Heart left ventricle (tissue), 16 donors: ENCODE data around the gene ALG6. TPM values are rescaled to one million over a fixed set of nuclear protein-coding genes. Genes with fewer than 3 reads are reported as not detected.

Experiments
- ATAC-seq, 4 donors: fragments of 200-7000 bp; cut with Tn5 transposase; one replicate each; pipeline ENCODE4 v1.9.1; 2020 to 2022; ENCODE audit warnings: moderate library complexity in 4 of 4, mild to moderate bottlenecking in 3 of 4, moderate number of reproducible peaks in 1 of 4
- DNase-seq, 5 donors: peaks; one replicate each; pipeline ENCODE4 v3.0.0-alpha.2; 2020
- H3K27ac ChIP-seq, 12 donors: fragments of 200-600 bp; sonication (generic) in 4 of 12; one replicate each; pipeline versions ENCODE4 v1.5.0 to v1.8.0; 2016 to 2022; ENCODE audit warnings: mild to moderate bottlenecking in 2 of 12
- H3K27me3 ChIP-seq, 9 donors: fragments of 200-600 bp; sonication (generic) in 2 of 9; one replicate each; pipeline versions ENCODE4 v1.5.1 to v1.8.0; 2016 to 2022; ENCODE audit warnings: mild to moderate bottlenecking in 3 of 9
- H3K36me3 ChIP-seq, 9 donors: fragments of 200-600 bp; sonication (generic) in 2 of 9; one replicate each; pipeline versions ENCODE4 v1.5.0 to v1.8.0; 2018 to 2022; ENCODE audit warnings: mild to moderate bottlenecking in 2 of 9
- H3K4me1 ChIP-seq, 12 donors: fragments of 200-600 bp; sonication (generic) in 4 of 12; one replicate each; pipeline versions ENCODE4 v1.5.0 to v1.8.0; 2016 to 2022; ENCODE audit warnings: mild to moderate bottlenecking in 3 of 12
- H3K4me3 ChIP-seq, 12 donors: fragments of 200-600 bp; sonication (generic) in 4 of 12; one replicate each; pipeline versions ENCODE4 v1.5.0 to v1.8.0; 2017 to 2022; ENCODE audit warnings: mild to moderate bottlenecking in 9 of 12, moderate library complexity in 4 of 12
- H3K9me3 ChIP-seq, 12 donors: fragments of 200-600 bp; sonication (generic) in 4 of 12; one replicate each; pipeline versions ENCODE4 v1.5.0 to v1.8.0; 2016 to 2022; ENCODE audit warnings: mild to moderate bottlenecking in 1 of 12
- POLR2A ChIP-seq, 2 donors: fragments of 450-650 bp; IDR thresholded peaks; one replicate each; pipeline ENCODE4 v1.6.1; 2017; ENCODE audit warnings: antibody characterized with exemption in 2 of 2, mild to moderate bottlenecking in 2 of 2, moderate library complexity in 2 of 2
- WGBS, 4 donors: extraction: QIAGEN DNeasy Blood & Tissue Kit in 2 of 4; methylation state at CpG; one replicate each; pipeline versions ENCODE4 v1.1.5 to v1.1.7; 2013 to 2018; 5-methylcytosine and 5-hydroxymethylcytosine counted together
- intact Hi-C, 10 donors: fragments of 100-400 bp; cut with DNase I; formaldehyde crosslinking; loops; one replicate each; pipeline versions ENCODE4 v1.11.1 to v1.14.2; 2022
- polyA plus RNA-seq, 2 donors: library from polyadenylated mRNA; stranded (reverse); fragments of 200-250 nt; gene quantifications; one replicate each; pipeline ENCODE4 v1.2.3, GENCODE V29; 2013
- total RNA-seq, 9 donors: library from RNA; depleted of rRNA in 2 of 9; stranded (reverse); fragments of >200 nt in 2 of 9; fragmentation: NEBNext Ultra II Directional in 3 of 9; extraction: Animal tissue kit (Norgen Biotek cat#: 25700) in 3 of 9; gene quantifications; one replicate each; pipeline versions ENCODE4 v1.1.0 to v1.2.4, GENCODE V29; 2016 to 2023
- TF ChIP-seq, protein P1 (sequence below), 12 donors: fragments of 200-600 bp; sonication (generic) in 4 of 12; IDR thresholded peaks; one replicate each; pipeline versions ENCODE4 v1.5.0 to v1.8.0; 2018 to 2022; ENCODE audit warnings: antibody characterized with exemption in 12 of 12, mild to moderate bottlenecking in 5 of 12
- donor health status: ischemic (EF 13 %, LVEDD 7.1; RV severe dilation, severe dysfunction).
- donor health status: healthy with polysubstance abuse.
- donor health status: DM: no; HTN: yes; CAD: no.
- donor health status: DM: no; HTN: no; CAD: no.
- donor health status: ischemic (EF 25% LVEDD 6.9; RV normal size, moderate dysfunction).
- donor health status: ischemic (EF 25% LVEDD 5.7; RV mildly dilated, moderate dysfunction).
- donor health status: healthy.
- donor health status: DM: yes; HTN: yes; CAD: no.
- donor health status: ischemic (EF 35%, LVEDD 5.7; RV mildly dilated, moderate dysfunction).
- donor health status: nonischemic (EF 11% LVEDD 7.7; RV severe dilation, severe dysfunction).
- donor health status: DM: yes; HTN: yes; CAD: no.
- donor health status: PGD.
- donor health status: ischemic (EF 29% LVEDD 5.4; RV normal size, mild dysfunction).
- donor health status: nonischemic (EF 23%, LVEDD 6.1; RV moderate dilation, normal function).

ALG6 gene
- total and polyA plus RNA-seq, 11 donors: 3.0 to 7.6 (median 4.3) TPM

DNA sequence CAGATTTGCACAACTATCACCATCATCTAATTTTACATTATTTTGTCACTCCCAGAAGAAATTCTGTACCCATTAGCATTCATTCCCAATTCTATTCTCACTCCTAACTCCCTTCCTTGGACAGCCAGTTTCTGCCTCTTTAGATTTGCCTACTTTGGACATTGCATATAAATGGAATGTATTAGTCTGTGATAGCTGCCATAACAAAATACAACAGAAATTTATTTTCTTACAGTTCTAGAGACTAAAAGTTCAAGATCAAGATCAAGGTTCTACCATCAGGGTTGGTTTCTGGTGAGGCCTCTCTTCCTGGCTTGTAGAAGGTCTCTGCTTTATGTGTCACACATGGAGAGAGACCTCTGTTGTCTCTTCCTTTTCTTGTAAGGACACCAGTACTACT, 61.9 kb downstream of the ALG6 start:
- ATAC-seq: no peak
- Histone ChIP-seq H3K4me3 (no peak overlapping the region), H3K9me3 (peaks cover 0 to 25% (median 10%) of the 10 kb centered on the region in 12 donors), H3K4me1 (no peaks in the 10 kb centered on the region), H3K36me3 (peaks cover 0 to 31% (median 10%) of the 10 kb centered on the region in 9 donors), H3K27me3 (no peaks in the 10 kb centered on the region), H3K27ac (no peak overlapping the region)
- TF ChIP-seq, protein P1, sequence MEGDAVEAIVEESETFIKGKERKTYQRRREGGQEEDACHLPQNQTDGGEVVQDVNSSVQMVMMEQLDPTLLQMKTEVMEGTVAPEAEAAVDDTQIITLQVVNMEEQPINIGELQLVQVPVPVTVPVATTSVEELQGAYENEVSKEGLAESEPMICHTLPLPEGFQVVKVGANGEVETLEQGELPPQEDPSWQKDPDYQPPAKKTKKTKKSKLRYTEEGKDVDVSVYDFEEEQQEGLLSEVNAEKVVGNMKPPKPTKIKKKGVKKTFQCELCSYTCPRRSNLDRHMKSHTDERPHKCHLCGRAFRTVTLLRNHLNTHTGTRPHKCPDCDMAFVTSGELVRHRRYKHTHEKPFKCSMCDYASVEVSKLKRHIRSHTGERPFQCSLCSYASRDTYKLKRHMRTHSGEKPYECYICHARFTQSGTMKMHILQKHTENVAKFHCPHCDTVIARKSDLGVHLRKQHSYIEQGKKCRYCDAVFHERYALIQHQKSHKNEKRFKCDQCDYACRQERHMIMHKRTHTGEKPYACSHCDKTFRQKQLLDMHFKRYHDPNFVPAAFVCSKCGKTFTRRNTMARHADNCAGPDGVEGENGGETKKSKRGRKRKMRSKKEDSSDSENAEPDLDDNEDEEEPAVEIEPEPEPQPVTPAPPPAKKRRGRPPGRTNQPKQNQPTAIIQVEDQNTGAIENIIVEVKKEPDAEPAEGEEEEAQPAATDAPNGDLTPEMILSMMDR (IDR thresholded peaks at IDR 0.05): no peak
- no peak for TF ChIP-seq POLR2A (IDR thresholded peaks at IDR 0.05)
- DNase-seq: no peak
- intact Hi-C loops: no loop called here

DNA sequence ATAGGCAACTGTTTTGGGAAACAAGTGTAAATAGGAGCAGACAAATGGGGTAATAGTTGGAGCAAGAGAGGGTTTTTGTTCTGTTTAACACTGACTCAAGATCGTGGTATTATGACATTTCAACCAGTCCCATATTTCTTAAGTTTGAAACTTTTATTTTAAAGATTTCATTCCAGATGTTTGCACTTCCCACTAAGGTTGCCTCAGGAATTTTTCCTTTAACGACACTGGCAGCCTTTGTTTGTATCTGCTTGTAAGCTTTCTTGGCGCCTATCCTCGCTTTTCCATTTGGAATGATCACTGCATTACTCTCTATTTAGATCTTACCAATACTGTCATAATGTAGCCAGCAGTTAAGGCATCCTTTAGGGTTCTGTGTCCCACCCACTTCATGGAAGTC, 67.7 kb downstream of the ALG6 start:
- Histone ChIP-seq H3K9me3 (peaks cover 0 to 14% (median 7%) of the 10 kb centered on the region in 12 donors), H3K4me3 (no peak overlapping the region), H3K36me3 (peaks cover 0 to 28% (median 3%) of the 10 kb centered on the region in 9 donors), H3K4me1 (no peaks in the 10 kb centered on the region), H3K27ac (no peak overlapping the region), H3K27me3 (no peaks in the 10 kb centered on the region)
- intact Hi-C loops: no loop called here
- TF ChIP-seq POLR2A (IDR thresholded peaks at IDR 0.05): no peak
- TF ChIP-seq, protein P1 (IDR thresholded peaks at IDR 0.05): no peak
- 85 to 88% (median 86%) methylated on average over 4 of the region's 4 CpGs for WGBS, 4 donors
- no peak for DNase-seq
- ATAC-seq: no peak

DNA sequence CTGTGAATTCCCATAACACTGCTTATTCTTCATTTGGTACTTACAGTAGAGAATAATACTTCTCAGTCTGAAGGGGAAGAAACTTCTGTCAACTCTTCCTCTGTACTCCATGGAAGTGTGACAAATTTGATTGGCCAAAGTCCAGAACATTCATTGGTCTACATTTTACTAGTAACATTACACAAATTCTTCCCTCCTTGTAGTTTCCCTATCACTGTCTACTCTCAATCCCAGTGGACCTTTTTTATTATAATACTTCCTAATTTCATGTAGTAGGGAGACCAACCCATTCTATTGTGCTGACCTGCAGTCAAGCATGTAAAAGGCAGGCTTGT, 74.7 kb downstream of the ALG6 start:
- Histone ChIP-seq H3K36me3 (peaks cover 0 to 15% (median 0%) of the 10 kb centered on the region in 9 donors), H3K27ac (no peak overlapping the region), H3K27me3 (no peaks in the 10 kb centered on the region), H3K9me3 (no peaks in the 10 kb centered on the region), H3K4me3 (no peak overlapping the region), H3K4me1 (no peaks in the 10 kb centered on the region)
- no peak for ATAC-seq
- intact Hi-C loops: loop anchor here in 5 of 10 donors (5.0 to 10.0 kb wide), 5 partner anchors 115 to 605 kb away; no protein-coding TSS in a partner anchor
- no peak for DNase-seq
- no peak for TF ChIP-seq POLR2A (IDR thresholded peaks at IDR 0.05)
- TF ChIP-seq, protein P1 (IDR thresholded peaks at IDR 0.05): no peak

DNA sequence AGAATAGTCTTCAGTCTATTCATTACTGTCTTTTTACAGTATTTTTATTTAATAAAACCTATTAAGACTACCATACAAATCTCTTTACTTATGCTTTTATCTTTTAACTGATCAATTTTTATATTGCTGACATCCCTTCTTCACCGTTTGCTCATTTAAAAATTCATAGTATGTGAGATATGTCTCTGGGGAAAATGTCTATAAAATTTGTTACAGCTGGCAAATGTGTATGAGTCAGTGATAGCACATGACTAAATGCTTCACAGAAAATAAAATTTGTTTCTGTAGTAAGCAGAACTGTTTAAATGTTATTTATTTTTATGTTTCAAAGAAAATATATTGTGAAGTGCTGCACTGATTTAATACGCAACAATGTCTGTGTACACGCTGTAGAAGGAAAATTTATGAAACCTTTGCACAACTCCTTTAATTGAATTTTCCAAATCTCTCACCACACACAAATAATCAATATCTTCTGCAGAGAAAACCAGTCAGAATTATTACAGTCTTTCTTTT, 81.4 kb downstream of the ALG6 start:
- 88 to 92% (median 90%) methylated on average over 3 of the region's 3 CpGs for WGBS, 4 donors

More for the DNA sequence above, 81.4 kb downstream of the ALG6 start:
- Histone ChIP-seq H3K9me3 (no peaks in the 10 kb centered on the region), H3K36me3 (peaks cover 0 to 3% (median 0%) of the 10 kb centered on the region in 9 donors), H3K4me3 (no peak overlapping the region), H3K27ac (no peak overlapping the region), H3K4me1 (no peaks in the 10 kb centered on the region), H3K27me3 (no peaks in the 10 kb centered on the region)
- no peak for TF ChIP-seq POLR2A (IDR thresholded peaks at IDR 0.05)
- TF ChIP-seq, protein P1 (IDR thresholded peaks at IDR 0.05): no peak
- DNase-seq: no peak
- intact Hi-C loops: loop anchor here in 3 of 10 donors (10.0 kb wide), 2 partner anchors 474 to 604 kb away; no protein-coding TSS in a partner anchor
- no peak for ATAC-seq
